Daoy (cell line): ENCODE data around the gene AAGAB. TPM values are rescaled to one million over a fixed set of nuclear protein-coding genes. Genes with fewer than 3 reads are reported as not detected.
"Not testable (repeated sequence)": the region's sequence is repeated elsewhere in the genome, so short reads cannot be mapped to it uniquely, and the experiment has no call there.

Experiments used
- DNase-seq: peaks from one replicate; pipeline ENCODE4 v3.0.0-alpha.2; 2015; ENCODE audit warnings: low read depth
- total RNA-seq: library from RNA; depleted of rRNA; stranded (reverse); fragments of >200 nt; shearing (Covaris generic); gene quantifications from 2 replicates; pipeline ENCODE4 v1.2.3, GENCODE V29; 2014; rRNA removed

The AAGAB gene
- 99.4 and 114 TPM in 2 replicates for total RNA-seq

GRCh38 chr15:67254238-67255175 is at the start of gene AAGAB, which contains the start of gene IQCH:
AAGAB (minus strand) TSS chr15:67254661; CDS start chr15:67254631, 30 bp downstream.
IQCH (plus strand) TSS chr15:67254786; CDS start chr15:67254897, 111 bp downstream.
- peak; percentile 99 for DNase-seq

- peak; percentile 29 for DNase-seq
Measured at GRCh38 chr15:67303490-67304363, 49.3 kb upstream of the AAGAB start.

GRCh38 chr15:67300266-67301025 is 46.0 kb upstream of the AAGAB start:
- no peak for DNase-seq

- no peak for DNase-seq
Measured at GRCh38 chr15:67296684-67297083, 42.2 kb upstream of the AAGAB start.

GRCh38 chr15:67296188-67296587 is 41.7 kb upstream of the AAGAB start:
- DNase-seq, result no peak

GRCh38 chr15:67290319-67290718 is 35.9 kb upstream of the AAGAB start:
- no peak for DNase-seq

GRCh38 chr15:67286400-67286799 is 31.9 kb upstream of the AAGAB start:
- not testable (repeated sequence) for DNase-seq

GRCh38 chr15:67285625-67286024 is 31.2 kb upstream of the AAGAB start:
- DNase-seq, result not testable (repeated sequence)

GRCh38 chr15:67281714-67282113 is 27.3 kb upstream of the AAGAB start:
- no peak for DNase-seq

- no peak for DNase-seq
Measured at GRCh38 chr15:67280217-67280616, 25.8 kb upstream of the AAGAB start.

- DNase-seq, result no peak
Measured at GRCh38 chr15:67276666-67277065, 22.2 kb upstream of the AAGAB start.

GRCh38 chr15:67274236-67274635 is 19.8 kb upstream of the AAGAB start:
- no peak for DNase-seq

- DNase-seq, result no peak
Measured at GRCh38 chr15:67267951-67268941, 13.8 kb upstream of the AAGAB start.

GRCh38 chr15:67267440-67267839 is 13.0 kb upstream of the AAGAB start:
- no peak for DNase-seq

- peak; percentile 4 for DNase-seq
Measured at GRCh38 chr15:67266870-67267269, 12.4 kb upstream of the AAGAB start.

- DNase-seq, result no peak
Measured at GRCh38 chr15:67259806-67260205, 5.3 kb upstream of the AAGAB start.

- DNase-seq, result no peak
Measured at GRCh38 chr15:67259379-67259778, 4.9 kb upstream of the AAGAB start.

- DNase-seq, result not testable (repeated sequence)
Measured at GRCh38 chr15:67258412-67258811, 4.0 kb upstream of the AAGAB start.

- no peak for DNase-seq
Measured at GRCh38 chr15:67256051-67256450, 1.6 kb upstream of the AAGAB start.

- peak; percentile 19 for DNase-seq
Measured at GRCh38 chr15:67253549-67254237, 768 bp downstream of the AAGAB start.
